SK-N-SH treated with all-trans-retinoic acid at 6 μM for 48 hours (cell line): Measurements from ENCODE around the gene SGMS2.

Experiments used
- ATAC-seq: fragments of 200-7000 bp; cut with Tn5 transposase; 3 replicates; pipeline ENCODE4 v1.9.1; 2020; ENCODE audit warnings: mild to moderate bottlenecking, moderate library complexity
- ARNTL ChIP-seq: fragments of 450-650 bp; formaldehyde crosslinking; IDR thresholded peaks from 2 replicates; pipeline ENCODE4 v1.5.0; 2020; ENCODE audit warnings: low read depth, mild to moderate bottlenecking, moderate library complexity, borderline replicate concordance
- BACH2 ChIP-seq: fragments of 250-450 bp; sonication (Bioruptor Pico); IDR thresholded peaks from 2 replicates; pipeline ENCODE4 v1.9.0; 2021; ENCODE audit warnings: mild to moderate bottlenecking, borderline replicate concordance
- CSDC2 ChIP-seq: fragments of 250-450 bp; sonication (Bioruptor Pico); IDR thresholded peaks from 2 replicates; pipeline ENCODE4 v1.5.0; 2020; ENCODE audit warnings: mild to moderate bottlenecking, moderate library complexity
- CSRNP3 ChIP-seq: fragments of 250-450 bp; sonication (Bioruptor Pico); IDR thresholded peaks from 2 replicates; pipeline ENCODE4 v1.5.1; 2021; ENCODE audit warnings: mild to moderate bottlenecking, moderate library complexity
- ESRRG ChIP-seq: fragments of 250-450 bp; sonication (Bioruptor Pico); IDR thresholded peaks from 2 replicates; pipeline ENCODE4 v1.6.1; 2021; ENCODE audit warnings: mild to moderate bottlenecking
- GLIS3 ChIP-seq: fragments of 250-450 bp; sonication (Bioruptor Pico); IDR thresholded peaks from 2 replicates; pipeline ENCODE4 v1.5.0; 2020; ENCODE audit warnings: mild to moderate bottlenecking, moderate library complexity
- ISL1 ChIP-seq: fragments of 250-450 bp; sonication (Bioruptor Pico); IDR thresholded peaks from 2 replicates; pipeline ENCODE4 v2.1.2; 2022; ENCODE audit warnings: mild to moderate bottlenecking, moderate library complexity
- OSR1 ChIP-seq: fragments of 250-450 bp; sonication (Bioruptor Pico); IDR thresholded peaks from 2 replicates; pipeline ENCODE4 v1.8.0; 2022; ENCODE audit warnings: moderate library complexity, mild to moderate bottlenecking, inconsistent platforms
- PATZ1 ChIP-seq: fragments of 250-450 bp; sonication (Bioruptor Pico); IDR thresholded peaks from 2 replicates; pipeline ENCODE4 v1.8.0; 2020; ENCODE audit warnings: mild to moderate bottlenecking, moderate library complexity, borderline replicate concordance
- POU6F1 ChIP-seq: fragments of 250-450 bp; sonication (Bioruptor Pico); IDR thresholded peaks from 2 replicates; pipeline ENCODE4 v1.8.0; 2021; ENCODE audit warnings: low read depth, mild to moderate bottlenecking, moderate library complexity, borderline replicate concordance
- PPARA ChIP-seq: fragments of 250-450 bp; sonication (Bioruptor Pico); IDR thresholded peaks from 2 replicates; pipeline ENCODE4 v1.5.0; 2020; ENCODE audit warnings: mild to moderate bottlenecking, borderline replicate concordance
- RARB ChIP-seq: fragments of 250-450 bp; sonication (Bioruptor Pico); IDR thresholded peaks from 2 replicates; pipeline ENCODE4 v1.8.0; 2021; ENCODE audit warnings: mild to moderate bottlenecking, moderate library complexity
- SNAI2 ChIP-seq: fragments of 250-450 bp; sonication (Bioruptor Pico); IDR thresholded peaks from 2 replicates; pipeline ENCODE4 v1.5.0; 2020; ENCODE audit warnings: mild to moderate bottlenecking, moderate library complexity
- TCF4 ChIP-seq: fragments of 250-450 bp; sonication (Bioruptor Pico); IDR thresholded peaks from 2 replicates; pipeline ENCODE4 v1.8.0; 2021; ENCODE audit warnings: mild to moderate bottlenecking, moderate library complexity, borderline replicate concordance
- TOX ChIP-seq: fragments of 250-450 bp; sonication (Bioruptor Pico); IDR thresholded peaks from 2 replicates; pipeline ENCODE4 v1.8.0; 2021; ENCODE audit warnings: mild to moderate bottlenecking, moderate library complexity, borderline replicate concordance
- ZC3H10 ChIP-seq: fragments of 250-450 bp; sonication (Bioruptor Pico); IDR thresholded peaks from 2 replicates; pipeline ENCODE4 v1.5.1; 2021; ENCODE audit warnings: mild to moderate bottlenecking, moderate library complexity
- ZFP3 ChIP-seq: fragments of 250-450 bp; sonication (Bioruptor Pico); IDR thresholded peaks from 2 replicates; pipeline ENCODE4 v1.5.0; 2020; ENCODE audit warnings: mild to moderate bottlenecking, moderate library complexity
- ZFP30 ChIP-seq: fragments of 450-650 bp; formaldehyde crosslinking; IDR thresholded peaks from 2 replicates; pipeline ENCODE4 v1.5.0; 2022; ENCODE audit warnings: mild to moderate bottlenecking, moderate library complexity
- ZNF565 ChIP-seq: fragments of 450-650 bp; formaldehyde crosslinking; conservative IDR thresholded peaks from 2 replicates; pipeline ENCODE4 v1.5.0; 2020; ENCODE audit warnings: low read depth, mild to moderate bottlenecking, moderate library complexity
- ZNF70 ChIP-seq: fragments of 450-650 bp; formaldehyde crosslinking; IDR thresholded peaks from 2 replicates; pipeline ENCODE4 v1.5.0; 2020; ENCODE audit warnings: mild to moderate bottlenecking, moderate library complexity
- TF ChIP-seq, protein P1 (sequence below): fragments of 250-450 bp; sonication (Bioruptor Pico); IDR thresholded peaks from 2 replicates; pipeline ENCODE4 v1.5.0; 2020; ENCODE audit warnings: mild to moderate bottlenecking, moderate library complexity

Gene SGMS2

DNA sequence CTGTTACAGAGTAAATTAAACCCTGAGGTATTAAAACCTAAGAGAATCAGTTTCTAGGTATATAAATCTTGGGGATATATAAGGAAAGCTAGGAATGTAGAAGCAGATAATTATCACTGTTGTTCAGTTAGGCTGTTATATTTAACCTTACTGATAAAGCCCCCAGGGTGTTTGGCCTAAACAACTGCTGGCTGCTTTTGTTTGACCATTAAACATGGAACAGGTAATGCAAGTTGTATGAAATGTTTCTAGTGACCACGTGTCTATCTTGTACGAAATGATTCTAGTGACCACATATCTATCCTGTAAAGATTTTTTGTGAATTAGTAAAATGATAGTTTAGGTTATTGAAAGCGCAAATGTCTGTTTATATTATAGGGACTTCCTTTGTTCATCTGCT is 52.6 kb downstream of the SGMS2 start (continued):
- TF ChIP-seq, protein P1, sequence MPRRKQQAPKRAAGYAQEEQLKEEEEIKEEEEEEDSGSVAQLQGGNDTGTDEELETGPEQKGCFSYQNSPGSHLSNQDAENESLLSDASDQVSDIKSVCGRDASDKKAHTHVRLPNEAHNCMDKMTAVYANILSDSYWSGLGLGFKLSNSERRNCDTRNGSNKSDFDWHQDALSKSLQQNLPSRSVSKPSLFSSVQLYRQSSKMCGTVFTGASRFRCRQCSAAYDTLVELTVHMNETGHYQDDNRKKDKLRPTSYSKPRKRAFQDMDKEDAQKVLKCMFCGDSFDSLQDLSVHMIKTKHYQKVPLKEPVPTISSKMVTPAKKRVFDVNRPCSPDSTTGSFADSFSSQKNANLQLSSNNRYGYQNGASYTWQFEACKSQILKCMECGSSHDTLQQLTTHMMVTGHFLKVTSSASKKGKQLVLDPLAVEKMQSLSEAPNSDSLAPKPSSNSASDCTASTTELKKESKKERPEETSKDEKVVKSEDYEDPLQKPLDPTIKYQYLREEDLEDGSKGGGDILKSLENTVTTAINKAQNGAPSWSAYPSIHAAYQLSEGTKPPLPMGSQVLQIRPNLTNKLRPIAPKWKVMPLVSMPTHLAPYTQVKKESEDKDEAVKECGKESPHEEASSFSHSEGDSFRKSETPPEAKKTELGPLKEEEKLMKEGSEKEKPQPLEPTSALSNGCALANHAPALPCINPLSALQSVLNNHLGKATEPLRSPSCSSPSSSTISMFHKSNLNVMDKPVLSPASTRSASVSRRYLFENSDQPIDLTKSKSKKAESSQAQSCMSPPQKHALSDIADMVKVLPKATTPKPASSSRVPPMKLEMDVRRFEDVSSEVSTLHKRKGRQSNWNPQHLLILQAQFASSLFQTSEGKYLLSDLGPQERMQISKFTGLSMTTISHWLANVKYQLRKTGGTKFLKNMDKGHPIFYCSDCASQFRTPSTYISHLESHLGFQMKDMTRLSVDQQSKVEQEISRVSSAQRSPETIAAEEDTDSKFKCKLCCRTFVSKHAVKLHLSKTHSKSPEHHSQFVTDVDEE (CRISPR knock-in tag), result no peak

GRCh38 chr4:107885865-107886264 is 61.1 kb downstream of the SGMS2 start:
- no peak for ATAC-seq
- TF ChIP-seq POU6F1 (CRISPR knock-in tag), result no peak
- no peak for TF ChIP-seq ZNF565 (CRISPR knock-in tag)
- TF ChIP-seq CSDC2, result no peak
- no peak for TF ChIP-seq GLIS3
- no peak for TF ChIP-seq ZFP3 (CRISPR knock-in tag)
- TF ChIP-seq TOX, result no peak
- TF ChIP-seq ESRRG (CRISPR knock-in tag), result no peak
- no peak for TF ChIP-seq ZNF70 (CRISPR knock-in tag)
- no peak for TF ChIP-seq PATZ1 (CRISPR knock-in tag)
- no peak for TF ChIP-seq BACH2 (CRISPR knock-in tag)
- no peak for TF ChIP-seq ISL1 (CRISPR knock-in tag)
- TF ChIP-seq ARNTL (CRISPR knock-in tag), result no peak
- no peak for TF ChIP-seq CSRNP3 (CRISPR knock-in tag)
- TF ChIP-seq OSR1, result no peak
- TF ChIP-seq PPARA (CRISPR knock-in tag), result no peak

DNA sequence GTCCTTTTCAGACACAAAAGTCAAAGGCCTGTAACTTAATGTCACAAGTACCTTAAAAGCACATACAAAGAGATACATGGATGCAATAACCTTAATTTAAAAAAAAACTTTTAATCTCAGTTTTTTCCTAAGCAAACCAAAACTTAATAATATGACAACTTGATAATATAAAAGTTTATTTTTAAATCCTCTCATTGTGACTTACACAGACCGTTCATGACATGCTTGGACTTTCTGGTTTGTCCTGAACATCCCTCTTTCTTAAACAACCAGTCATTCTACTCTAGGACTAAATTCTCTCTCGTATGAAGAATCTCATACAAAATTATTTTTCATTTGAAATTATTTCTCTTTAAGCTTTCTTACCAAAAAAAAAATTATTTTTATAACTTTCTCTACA is 63.5 kb downstream of the SGMS2 start:
- TF ChIP-seq CSDC2 (no peak), ZFP30 (CRISPR knock-in tag) (no peak), PPARA (CRISPR knock-in tag) (no peak), ZNF70 (CRISPR knock-in tag) (no peak), CSRNP3 (CRISPR knock-in tag) (no peak), RARB (CRISPR knock-in tag) (no peak), SNAI2 (CRISPR knock-in tag) (no peak), ARNTL (CRISPR knock-in tag) (no peak), ZNF565 (CRISPR knock-in tag) (no peak), TCF4 (CRISPR knock-in tag) (no peak), ZC3H10 (no peak), BACH2 (CRISPR knock-in tag) (no peak), OSR1 (no peak)
- TF ChIP-seq, protein P1 (CRISPR knock-in tag), result no peak
- no peak for ATAC-seq
